Fibroblast of skin of abdomen (primary cell): Measurements from ENCODE around the gene PLPP7.
"Not testable (repeated sequence)": the region's sequence is repeated elsewhere in the genome, so short reads cannot be mapped to it uniquely, and the experiment has no call there.

Experiments used
- DNase-seq: peaks from one replicate; pipeline ENCODE4 v3.0.0-alpha.2; 2013

Gene PLPP7

GRCh38 chr9:131331996-131332395, 42.5 kb downstream of the PLPP7 start:
- not testable (repeated sequence) for DNase-seq

GRCh38 chr9:131333771-131334628, 44.5 kb downstream of the PLPP7 start:
- DNase-seq, result no peak

- no peak for DNase-seq
These were observed 45.3 kb downstream of the PLPP7 start for GRCh38 chr9:131334629-131335367.

- no peak for DNase-seq
These were observed 45.8 kb downstream of the PLPP7 start for GRCh38 chr9:131335368-131335755.

- no peak for DNase-seq
These were observed 47.8 kb downstream of the PLPP7 start for GRCh38 chr9:131337131-131337848.

GRCh38 chr9:131339212-131339611, 49.7 kb downstream of the PLPP7 start:
- not testable (repeated sequence) for DNase-seq

GRCh38 chr9:131344931-131345535, 55.5 kb downstream of the PLPP7 start:
- DNase-seq, result not testable (repeated sequence)

GRCh38 chr9:131346559-131346958, 57.0 kb downstream of the PLPP7 start:
- no peak for DNase-seq

- no peak for DNase-seq
These were observed 58.0 kb downstream of the PLPP7 start for GRCh38 chr9:131347376-131348020.

- no peak for DNase-seq
These were observed 59.4 kb downstream of the PLPP7 start for GRCh38 chr9:131348631-131349521.

GRCh38 chr9:131349522-131349880, 60.0 kb downstream of the PLPP7 start:
- no peak for DNase-seq

- peak; percentile 79 for DNase-seq
These were observed 60.5 kb downstream of the PLPP7 start for GRCh38 chr9:131349881-131350563.

GRCh38 chr9:131356479-131356878, 67.0 kb downstream of the PLPP7 start:
- DNase-seq, result not testable (repeated sequence)

- no peak for DNase-seq
These were observed 69.0 kb downstream of the PLPP7 start for GRCh38 chr9:131358556-131358955.
